Uterus (tissue), 4 donors: ENCODE measurements around the gene LRWD1. TPM values are rescaled to one million over a fixed set of nuclear protein-coding genes. Genes with fewer than 3 reads are reported as not detected.

Source experiments
- DNase-seq, 2 donors: peaks; one replicate each; pipeline ENCODE4 v3.0.0-alpha.2; 2019 to 2020
- H3K27ac ChIP-seq, 2 donors: fragments of 200-600 bp; sonication (generic); 1 replicate in 1 of 2; 2 replicates in 1 of 2; pipeline ENCODE4 v1.5.1; 2016 to 2018
- H3K27me3 ChIP-seq, 2 donors: fragments of 200-600 bp; sonication (generic); one replicate each; pipeline ENCODE4 v1.5.1; 2018 to 2019; ENCODE audit warnings: control low read depth in 1 of 2
- H3K36me3 ChIP-seq, 2 donors: fragments of 200-600 bp; sonication (generic); one replicate each; pipeline ENCODE4 v1.5.1; 2019; ENCODE audit warnings: control low read depth in 1 of 2
- H3K4me1 ChIP-seq, 2 donors: fragments of 200-600 bp; sonication (generic); one replicate each; pipeline ENCODE4 v1.5.1; 2018 to 2019; ENCODE audit warnings: control low read depth in 1 of 2
- H3K4me3 ChIP-seq, 2 donors: fragments of 200-600 bp; sonication (generic); 1 replicate in 1 of 2; 2 replicates in 1 of 2; pipeline ENCODE4 v1.5.1; 2018 to 2019; ENCODE audit warnings: mild to moderate bottlenecking in 1 of 2
- H3K9me3 ChIP-seq, 2 donors: fragments of 200-600 bp; sonication (generic); one replicate each; pipeline ENCODE4 v1.5.1; 2019; ENCODE audit warnings: control low read depth in 1 of 2
- CTCF ChIP-seq, 4 experiments: fragments of 200-600 bp in 2 of 4; fragments of 450-650 bp in 2 of 4; sonication (generic) in 2 of 4; IDR thresholded peaks; one replicate each; pipeline ENCODE4 v1.5.1; 2016 to 2019; ENCODE audit warnings: antibody characterized with exemption in 4 of 4, mild to moderate bottlenecking in 2 of 4, moderate library complexity in 1 of 4
- POLR2A ChIP-seq, 2 donors: fragments of 450-650 bp; IDR thresholded peaks; one replicate each; pipeline ENCODE4 v1.6.1; 2016; ENCODE audit warnings: antibody characterized with exemption in 2 of 2, mild to moderate bottlenecking in 1 of 2, moderate library complexity in 1 of 2
- intact Hi-C: fragments of 100-400 bp; cut with DNase I; formaldehyde crosslinking; loops from one replicate; pipeline ENCODE4 v1.15.1; 2023; ENCODE audit warnings: low total_unique reads
- total RNA-seq, 4 donors: library from RNA; depleted of rRNA in 3 of 4; stranded (reverse); fragments of >200 nt in 3 of 4; gene quantifications; one replicate each; pipeline versions ENCODE4 v1.1.0 to v1.2.4, GENCODE V29; 2014 to 2023
- donor health status: DM: yes; HTN: yes; CAD: no.

The LRWD1 gene
- total RNA-seq, 4 donors from 2014 or later: 16.7 to 25.6 (median 22.4) TPM

- Histone ChIP-seq H3K27ac (peak overlapping the region; percentile 19 to 79), H3K4me3 (peak overlapping the region; percentile 48 to 92), H3K36me3 (no peaks in the 10 kb centered on the region), H3K4me1 (no peaks in the 10 kb centered on the region), H3K9me3 (no peaks in the 10 kb centered on the region), H3K27me3 (no peaks in the 10 kb centered on the region)
- intact Hi-C loops: no loop called here
- no peak for TF ChIP-seq CTCF (IDR thresholded peaks at IDR 0.05)
- TF ChIP-seq POLR2A (IDR thresholded peaks at IDR 0.05): no peak
- no peak for DNase-seq
Observed at GRCh38 chr7:102434039-102434486, 30.7 kb upstream of the LRWD1 start.

DNA sequence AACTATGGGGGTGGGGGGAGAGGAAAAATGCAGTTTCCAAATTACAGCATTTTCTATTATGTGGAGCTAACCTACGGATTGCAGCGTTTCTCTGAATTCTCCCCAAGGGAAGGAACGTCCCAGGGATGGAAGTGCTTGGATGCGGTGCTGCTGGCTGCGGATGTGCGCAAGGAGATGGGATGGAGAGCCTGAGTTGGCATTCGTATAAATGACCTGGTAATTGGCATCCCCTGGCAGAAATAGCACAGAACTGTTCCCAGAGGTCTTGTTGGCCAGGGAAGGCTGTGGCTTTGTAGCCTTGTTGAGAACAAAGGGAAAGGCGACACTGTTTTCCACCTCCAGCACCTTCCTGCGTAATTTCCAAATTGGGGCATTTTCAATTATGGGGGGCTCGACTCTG is 28.7 kb upstream of the LRWD1 start:
- no peaks in the 10 kb centered on the region for H3K4me1 ChIP-seq
- TF ChIP-seq CTCF (IDR thresholded peaks at IDR 0.05) (no peak), POLR2A (IDR thresholded peaks at IDR 0.05) (no peak)
- no peaks in the 10 kb centered on the region for H3K36me3 ChIP-seq
- H3K9me3 ChIP-seq: no peaks in the 10 kb centered on the region
- intact Hi-C loops: no loop called here
- DNase-seq: no peak
- H3K4me3 ChIP-seq: no peak overlapping the region
- H3K27ac ChIP-seq: no peak overlapping the region
- H3K27me3 ChIP-seq: no peaks in the 10 kb centered on the region

DNA sequence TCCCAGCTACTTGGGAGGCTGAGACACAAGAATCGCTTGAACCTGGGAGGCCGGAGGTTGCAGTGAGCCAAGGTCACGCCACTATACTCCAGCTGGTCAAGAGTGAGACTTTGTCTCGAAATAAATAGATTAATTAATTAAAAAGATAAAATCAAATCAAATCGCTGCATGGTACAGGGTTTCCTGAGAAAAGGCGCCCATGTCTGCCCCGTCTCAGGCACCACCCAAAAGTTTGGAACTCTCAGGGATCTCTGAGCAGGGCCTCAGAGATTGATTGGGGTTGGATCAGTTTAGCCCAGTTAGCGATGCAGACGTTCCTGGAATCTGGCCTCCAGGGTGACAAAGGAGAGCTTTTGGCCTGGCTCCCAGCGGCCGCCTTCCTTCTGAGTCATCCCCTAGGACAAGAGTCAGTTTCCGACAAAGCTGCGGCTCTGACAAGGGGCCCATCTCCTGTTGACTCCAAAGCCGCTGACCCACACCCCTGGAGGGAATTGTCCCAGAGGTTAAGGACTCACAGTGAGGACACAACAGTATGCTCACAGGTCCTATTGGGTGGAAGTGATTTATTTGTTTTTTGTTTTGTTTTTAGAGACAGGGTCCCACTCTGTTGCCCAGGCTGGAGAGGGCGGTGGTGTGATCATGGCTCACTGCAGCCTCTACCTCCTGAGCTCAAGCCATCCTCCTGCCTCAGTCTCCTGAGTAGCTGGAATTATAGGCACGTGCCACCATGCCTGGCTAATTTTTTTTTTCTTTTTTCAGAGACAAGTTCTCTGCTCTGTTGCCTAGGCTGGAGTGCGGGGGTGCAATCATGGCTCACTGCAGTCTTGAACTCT is 24.6 kb upstream of the LRWD1 start:
- Histone ChIP-seq H3K36me3 (no peaks in the 10 kb centered on the region), H3K27me3 (no peaks in the 10 kb centered on the region), H3K4me1 (no peaks in the 10 kb centered on the region), H3K9me3 (no peaks in the 10 kb centered on the region), H3K27ac (peak overlapping the region; percentile 18 to 49), H3K4me3 (no peak overlapping the region)
- TF ChIP-seq CTCF (IDR thresholded peaks at IDR 0.05) (no peak), POLR2A (IDR thresholded peaks at IDR 0.05) (no peak)
- intact Hi-C loops: no loop called here
- DNase-seq: peak in 1 of 2 donors; percentile 68

GRCh38 chr7:102444961-102445673 is 19.7 kb upstream of the LRWD1 start:
- TF ChIP-seq POLR2A (IDR thresholded peaks at IDR 0.05): no peak
- TF ChIP-seq CTCF (IDR thresholded peaks at IDR 0.05): no peak
- intact Hi-C loops: no loop called here

DNA sequence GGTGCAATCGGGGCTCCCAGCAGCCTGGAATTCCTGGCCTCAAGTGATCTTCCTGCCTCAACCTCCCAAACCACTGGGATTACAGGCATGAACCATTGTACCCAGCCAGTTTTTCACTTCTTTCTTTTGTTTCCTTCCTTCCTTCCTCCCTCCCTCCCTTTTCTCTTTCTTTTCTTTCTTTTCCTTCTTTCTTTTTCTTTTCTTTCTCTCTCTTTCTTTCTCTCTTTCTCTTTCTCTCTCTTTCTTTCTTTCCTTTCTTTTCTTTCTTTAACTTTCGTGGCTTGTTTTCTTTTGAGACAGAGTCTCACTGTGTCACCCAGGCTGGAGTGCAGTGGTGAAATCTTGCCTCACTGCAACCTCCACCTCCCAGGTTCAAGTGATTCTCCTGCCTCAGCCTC is 19.1 kb upstream of the LRWD1 start:
- intact Hi-C loops: no loop called here
- no peak for DNase-seq
- no peaks in the 10 kb centered on the region for H3K4me1 ChIP-seq
- H3K9me3 ChIP-seq: no peaks in the 10 kb centered on the region
- no peaks in the 10 kb centered on the region for H3K36me3 ChIP-seq
- no peak overlapping the region for H3K4me3 ChIP-seq
- no peak for TF ChIP-seq POLR2A (IDR thresholded peaks at IDR 0.05)
- no peak for TF ChIP-seq CTCF (IDR thresholded peaks at IDR 0.05)
- no peak overlapping the region for H3K27ac ChIP-seq
- no peaks in the 10 kb centered on the region for H3K27me3 ChIP-seq

More at GRCh38 chr7:102444961-102445673, 19.7 kb upstream of the LRWD1 start:
- H3K9me3 ChIP-seq: no peaks in the 10 kb centered on the region
- H3K27me3 ChIP-seq: no peaks in the 10 kb centered on the region
- H3K4me1 ChIP-seq: no peaks in the 10 kb centered on the region
- no peak overlapping the region for H3K27ac ChIP-seq
- DNase-seq: no peak
- H3K4me3 ChIP-seq: no peak overlapping the region
- no peaks in the 10 kb centered on the region for H3K36me3 ChIP-seq
